CD8-positive, alpha-beta memory T cell (primary cell): Measurements from ENCODE around the gene MICAL3. TPM values are rescaled to one million over a fixed set of nuclear protein-coding genes. Genes with fewer than 3 reads are reported as not detected.

Source experiments
- CTCF ChIA-PET: fragments of 350-600 bp; sonication (Branson Sonifier 250); formaldehyde crosslinking; loops from one replicate; lab custom pipeline; 2021; ENCODE audit warnings: antibody characterized with exemption; lab: Charles Lee
- POLR2A ChIA-PET: fragments of 350-600 bp; sonication (Branson Sonifier 250); formaldehyde crosslinking; loops from one replicate; lab custom pipeline; 2021; ENCODE audit warnings: antibody characterized with exemption; lab: Charles Lee
- DNase-seq, 5 donors: peaks; one replicate each; pipeline versions ENCODE4 v3.0.0 to v3.0.0-alpha.2; 2020 to 2022; ENCODE audit warnings: mixed read lengths in 1 of 5
- H3K27ac ChIP-seq: one replicate; pipeline ENCODE4 v1.7.0; 2013; ENCODE audit warnings: low read depth, mild to moderate bottlenecking, low read length, moderate library complexity
- H3K27me3 ChIP-seq: 2 replicates; pipeline ENCODE4 v1.7.0; 2013; ENCODE audit warnings: low read length, mild to moderate bottlenecking; ENCODE audit not compliant: insufficient read depth, poor library complexity, severe bottlenecking
- H3K36me3 ChIP-seq: 2 replicates; pipeline ENCODE4 v1.7.0; 2013; ENCODE audit warnings: mild to moderate bottlenecking, low read length, moderate library complexity; ENCODE audit not compliant: insufficient read depth
- H3K4me1 ChIP-seq: 2 replicates; pipeline ENCODE4 v1.7.0; 2013; ENCODE audit warnings: mild to moderate bottlenecking, low read length, moderate library complexity; ENCODE audit not compliant: insufficient read depth
- H3K4me3 ChIP-seq: 2 replicates; pipeline ENCODE4 v1.7.0; 2013; ENCODE audit warnings: mild to moderate bottlenecking, low read length
- H3K9me3 ChIP-seq: 2 replicates; pipeline ENCODE4 v1.7.0; 2013; ENCODE audit warnings: mild to moderate bottlenecking, low read length
- H3K27ac Mint-ChIP-seq, 8 donors: one replicate each; pipeline ENCODE4 v1.8.0; 2020 to 2021; ENCODE audit warnings: mixed read lengths in 8 of 8, mild to moderate bottlenecking in 6 of 8, inconsistent platforms in 3 of 8, moderate library complexity in 3 of 8
- H3K27me3 Mint-ChIP-seq, 2 donors: one replicate each; pipeline ENCODE4 v1.8.0; 2020 to 2021; ENCODE audit warnings: mixed read lengths in 2 of 2, mild to moderate bottlenecking in 1 of 2, moderate library complexity in 1 of 2
- H3K36me3 Mint-ChIP-seq, 3 donors: one replicate each; pipeline ENCODE4 v1.8.0; 2020 to 2021; ENCODE audit warnings: mixed read lengths in 3 of 3, inconsistent platforms in 1 of 3, mild to moderate bottlenecking in 1 of 3
- H3K4me1 Mint-ChIP-seq, 3 donors: one replicate each; pipeline ENCODE4 v1.8.0; 2020 to 2021; ENCODE audit warnings: mixed read lengths in 3 of 3, inconsistent platforms in 1 of 3, mild to moderate bottlenecking in 1 of 3
- H3K4me3 Mint-ChIP-seq, 7 donors: one replicate each; pipeline ENCODE4 v1.8.0; 2020 to 2021; ENCODE audit warnings: mixed read lengths in 7 of 7, mild to moderate bottlenecking in 6 of 7, moderate library complexity in 4 of 7, inconsistent platforms in 2 of 7
- H3K9me3 Mint-ChIP-seq, 5 donors: one replicate each; pipeline ENCODE4 v1.8.0; 2020 to 2022; ENCODE audit warnings: mixed read lengths in 5 of 5, mild to moderate bottlenecking in 3 of 5, moderate library complexity in 2 of 5, inconsistent platforms in 1 of 5
- polyA plus RNA-seq: library from polyadenylated mRNA; unstranded; fragments of 300-500 nt; fragmentation: Illumina TruSeq; gene quantifications from one replicate; pipeline ENCODE4 v1.2.3, GENCODE V29; 2021
- total RNA-seq, 2 experiments: library from RNA; stranded (reverse); gene quantifications; one replicate each; pipeline ENCODE4 v1.2.3, GENCODE V29; 2021

Gene MICAL3
- total and polyA plus RNA-seq, 3 experiments from 2014 or later = 1.7 to 51.9 (median 51.7) TPM

DNA sequence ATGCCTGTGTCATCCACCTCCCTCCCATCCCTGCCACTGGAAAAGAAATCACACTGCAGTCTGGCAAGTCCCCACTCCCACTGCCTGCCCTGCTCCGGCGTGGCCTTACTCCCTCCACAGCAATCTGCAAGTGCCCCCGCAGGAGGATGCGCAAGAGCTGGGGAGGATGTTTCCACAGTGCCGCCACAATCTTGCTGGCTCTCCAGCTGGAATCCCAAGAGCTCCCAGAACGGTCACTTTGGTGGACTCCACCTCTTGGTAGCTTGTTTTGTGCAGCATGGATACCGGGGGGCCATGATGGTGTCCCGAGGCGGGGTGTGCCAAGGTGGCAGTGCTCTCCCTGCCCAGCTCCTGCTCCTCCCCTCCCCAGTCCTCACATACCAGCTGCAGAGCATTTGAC is 76.3 kb downstream of the MICAL3 start:
- ChIA-PET POLR2A (no interaction called here), CTCF (no interaction called here)
- H3K4me3 Mint-ChIP-seq = no peak overlapping the region
- no peaks in the 10 kb centered on the region for H3K4me1 ChIP-seq
- peak in 1 of 5 donors; percentile 8 for DNase-seq
- no peak overlapping the region for H3K27ac ChIP-seq
- no peaks in the 10 kb centered on the region for H3K27me3 ChIP-seq
- H3K4me1 Mint-ChIP-seq = peaks cover 7 to 56% (median 24%) of the 10 kb centered on the region in 3 donors
- no peaks in the 10 kb centered on the region for H3K27me3 Mint-ChIP-seq
- no peaks in the 10 kb centered on the region for H3K9me3 ChIP-seq
- H3K9me3 Mint-ChIP-seq = peaks cover 0 to 2% (median 0%) of the 10 kb centered on the region in 5 donors
- H3K27ac Mint-ChIP-seq = no peak overlapping the region
- H3K36me3 ChIP-seq = no peaks in the 10 kb centered on the region
- peaks cover 0 to 2% (median 0%) of the 10 kb centered on the region in 3 donors for H3K36me3 Mint-ChIP-seq
- H3K4me3 ChIP-seq = no peak overlapping the region

DNA sequence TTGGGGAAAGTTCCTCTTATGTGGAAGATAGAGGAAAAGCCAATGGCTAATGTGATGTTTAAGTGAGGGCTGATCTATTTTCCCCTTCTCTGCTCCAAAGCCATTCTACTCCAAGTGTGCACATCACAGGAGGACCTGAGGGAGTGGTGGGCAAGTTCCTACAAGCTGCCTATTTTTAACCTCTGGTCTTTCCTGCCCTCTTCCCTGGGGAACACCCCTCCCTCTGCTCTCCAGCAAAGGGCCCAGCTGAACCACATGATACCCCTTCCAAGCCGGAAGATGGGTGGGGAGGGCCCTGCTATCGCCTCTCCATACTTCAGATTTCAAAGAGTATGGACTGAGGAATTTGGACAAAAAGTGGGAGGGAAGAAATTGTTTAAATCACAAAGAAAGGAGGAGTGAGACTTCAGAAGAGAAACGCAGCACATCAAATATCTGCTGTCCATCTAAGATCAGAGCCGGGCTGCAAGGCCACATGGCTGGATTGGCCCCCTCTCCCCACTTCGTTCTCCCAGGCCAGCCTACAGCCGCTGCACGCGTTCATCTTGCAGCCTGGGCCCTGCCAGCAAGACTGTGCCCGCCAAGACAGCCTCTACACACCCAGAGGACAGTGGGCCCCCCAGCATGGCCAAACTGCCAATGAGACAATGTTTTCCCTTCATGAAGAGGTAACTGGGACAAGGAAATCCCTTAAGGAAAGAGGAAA is 77.5 kb downstream of the MICAL3 start:
- Mint-ChIP-seq H3K4me3 (no peak overlapping the region), H3K36me3 (peaks cover 0 to 3% (median 2%) of the 10 kb centered on the region in 3 donors), H3K27me3 (no peaks in the 10 kb centered on the region), H3K27ac (no peak overlapping the region), H3K4me1 (peaks cover 7 to 67% (median 30%) of the 10 kb centered on the region in 3 donors), H3K9me3 (no peaks in the 10 kb centered on the region)
- Histone ChIP-seq H3K4me1 (no peaks in the 10 kb centered on the region), H3K27ac (no peak overlapping the region), H3K36me3 (no peaks in the 10 kb centered on the region), H3K4me3 (no peak overlapping the region), H3K9me3 (no peaks in the 10 kb centered on the region), H3K27me3 (no peaks in the 10 kb centered on the region)
- DNase-seq = no peak
- ChIA-PET CTCF (no interaction called here), POLR2A (no interaction called here)

DNA sequence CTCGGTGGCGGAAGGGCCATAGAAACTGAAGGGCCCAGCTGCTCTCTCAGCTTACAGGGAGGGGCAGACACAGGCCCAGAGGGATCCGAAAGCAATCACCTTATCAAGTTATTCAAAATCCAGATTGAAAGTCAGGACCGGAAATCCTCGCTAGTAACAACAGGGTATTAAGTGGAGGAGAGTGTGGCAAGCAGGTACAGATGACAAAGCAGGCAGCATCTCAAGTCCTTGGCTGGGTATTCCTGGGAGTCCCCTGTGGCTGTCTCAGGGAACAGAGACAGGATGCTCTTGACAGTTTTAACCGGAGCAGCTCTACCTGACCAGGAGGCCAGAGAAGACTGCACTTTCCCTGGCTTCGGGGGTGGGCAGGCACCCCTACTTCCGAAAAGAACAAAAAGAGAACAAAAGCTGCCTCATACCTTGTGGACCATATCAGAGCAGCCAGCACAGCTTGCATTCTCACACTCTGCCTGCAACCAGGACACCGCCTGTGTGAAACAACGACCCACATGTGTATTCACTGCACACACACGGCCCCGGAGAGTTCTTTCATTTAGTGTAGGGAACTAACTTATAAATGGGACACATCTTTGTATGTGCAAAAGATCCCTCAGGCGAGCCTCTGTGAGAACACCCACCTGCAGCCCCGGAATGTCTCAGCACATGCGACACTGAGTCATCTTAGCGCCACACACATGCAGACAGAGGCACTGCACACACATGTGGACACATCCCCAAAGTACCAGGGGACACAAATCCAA is 78.3 kb downstream of the MICAL3 start:
- no peaks in the 10 kb centered on the region for H3K9me3 Mint-ChIP-seq
- H3K27me3 ChIP-seq = no peaks in the 10 kb centered on the region
- H3K27ac ChIP-seq = no peak overlapping the region
- H3K27ac Mint-ChIP-seq = no peak overlapping the region
- POLR2A ChIA-PET = no interaction called here
- H3K36me3 Mint-ChIP-seq = peaks cover 0 to 3% (median 2%) of the 10 kb centered on the region in 3 donors
- H3K27me3 Mint-ChIP-seq = no peaks in the 10 kb centered on the region
- no peaks in the 10 kb centered on the region for H3K4me1 ChIP-seq
- no peak overlapping the region for H3K4me3 ChIP-seq
- no peak for DNase-seq
- CTCF ChIA-PET = no interaction called here
- peaks cover 6 to 69% (median 31%) of the 10 kb centered on the region in 3 donors for H3K4me1 Mint-ChIP-seq
- H3K9me3 ChIP-seq = no peaks in the 10 kb centered on the region
- no peaks in the 10 kb centered on the region for H3K36me3 ChIP-seq
- H3K4me3 Mint-ChIP-seq = no peak overlapping the region

DNA sequence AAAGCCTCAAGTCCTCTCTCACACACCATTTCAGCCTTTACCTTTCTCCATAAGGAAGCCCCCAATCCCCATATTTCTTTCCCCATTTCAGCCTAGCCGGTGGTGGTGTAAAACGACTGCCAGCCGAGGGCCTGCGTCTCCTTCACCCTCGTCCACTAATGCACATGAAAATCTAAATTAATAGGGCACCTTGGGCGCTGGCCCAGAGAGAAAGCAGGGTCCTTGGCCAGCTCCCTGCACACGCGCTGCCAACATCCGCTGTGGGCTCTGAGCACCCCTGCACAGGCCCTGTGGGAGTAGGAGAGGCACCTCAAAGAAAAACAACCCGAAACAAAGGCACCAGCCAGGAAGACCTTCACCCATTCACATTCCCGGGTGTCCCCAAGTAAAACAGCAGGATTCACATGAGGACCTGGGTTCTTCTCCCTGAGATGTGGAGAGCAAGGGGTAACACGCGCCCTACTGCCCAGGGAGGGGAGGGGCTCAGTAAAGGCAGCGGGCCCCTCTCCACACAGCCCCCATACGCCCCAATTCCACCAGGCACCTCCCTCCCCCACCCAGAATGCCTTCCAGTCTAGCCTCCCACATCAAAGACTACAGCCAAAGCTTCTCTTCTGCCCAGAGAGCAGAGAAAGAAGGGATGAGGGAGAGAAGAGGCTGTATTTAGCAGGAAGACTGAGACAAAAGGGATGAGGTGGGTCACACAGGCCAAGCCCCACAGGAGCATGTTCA is 79.0 kb downstream of the MICAL3 start:
- no peaks in the 10 kb centered on the region for H3K27me3 Mint-ChIP-seq
- peaks cover 0 to 3% (median 2%) of the 10 kb centered on the region in 3 donors for H3K36me3 Mint-ChIP-seq
- POLR2A ChIA-PET = no interaction called here
- no peaks in the 10 kb centered on the region for H3K9me3 Mint-ChIP-seq
- DNase-seq = no peak
- CTCF ChIA-PET = no interaction called here
- H3K4me3 Mint-ChIP-seq = no peak overlapping the region
- Histone ChIP-seq H3K9me3 (no peaks in the 10 kb centered on the region), H3K36me3 (no peaks in the 10 kb centered on the region), H3K4me3 (no peak overlapping the region), H3K27ac (no peak overlapping the region), H3K4me1 (no peaks in the 10 kb centered on the region), H3K27me3 (no peaks in the 10 kb centered on the region)
- H3K27ac Mint-ChIP-seq = no peak overlapping the region
- peaks cover 10 to 70% (median 34%) of the 10 kb centered on the region in 3 donors for H3K4me1 Mint-ChIP-seq

DNA sequence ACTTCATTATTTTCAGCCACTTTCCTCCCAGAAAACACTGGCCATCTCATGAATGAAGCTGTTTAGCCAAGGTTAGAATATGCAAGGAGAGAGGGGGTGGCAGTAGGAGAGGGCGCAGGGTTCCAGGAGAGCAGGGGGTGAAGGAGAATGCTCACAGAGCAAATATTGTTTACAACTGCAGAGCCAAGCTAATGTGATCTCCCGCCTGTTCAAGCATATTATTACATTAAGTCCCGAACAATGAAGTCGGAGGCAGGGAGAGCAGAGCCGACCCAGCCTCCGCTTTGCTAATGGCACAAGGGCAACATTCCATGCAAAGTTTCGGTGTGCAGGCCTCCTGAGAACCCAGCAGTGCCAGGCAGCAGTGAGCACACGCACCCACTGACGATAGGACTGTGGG is 80.1 kb downstream of the MICAL3 start:
- Histone ChIP-seq H3K9me3 (no peaks in the 10 kb centered on the region), H3K27me3 (no peaks in the 10 kb centered on the region), H3K27ac (no peak overlapping the region), H3K4me3 (no peak overlapping the region), H3K36me3 (no peaks in the 10 kb centered on the region), H3K4me1 (no peaks in the 10 kb centered on the region)
- H3K27me3 Mint-ChIP-seq = no peaks in the 10 kb centered on the region
- ChIA-PET POLR2A (no interaction called here), CTCF (interaction anchor here (1.5 kb wide), 1 partner anchor 14 kb away, joined by 3 read pairs; no protein-coding TSS in a partner anchor)
- H3K27ac Mint-ChIP-seq = no peak overlapping the region
- H3K36me3 Mint-ChIP-seq = peaks cover 0 to 3% (median 0%) of the 10 kb centered on the region in 3 donors
- peaks cover 7 to 71% (median 31%) of the 10 kb centered on the region in 3 donors for H3K4me1 Mint-ChIP-seq
- H3K4me3 Mint-ChIP-seq = peak overlapping the region in 1 of 7 donors; percentile 75
- H3K9me3 Mint-ChIP-seq = no peaks in the 10 kb centered on the region
- no peak for DNase-seq

DNA sequence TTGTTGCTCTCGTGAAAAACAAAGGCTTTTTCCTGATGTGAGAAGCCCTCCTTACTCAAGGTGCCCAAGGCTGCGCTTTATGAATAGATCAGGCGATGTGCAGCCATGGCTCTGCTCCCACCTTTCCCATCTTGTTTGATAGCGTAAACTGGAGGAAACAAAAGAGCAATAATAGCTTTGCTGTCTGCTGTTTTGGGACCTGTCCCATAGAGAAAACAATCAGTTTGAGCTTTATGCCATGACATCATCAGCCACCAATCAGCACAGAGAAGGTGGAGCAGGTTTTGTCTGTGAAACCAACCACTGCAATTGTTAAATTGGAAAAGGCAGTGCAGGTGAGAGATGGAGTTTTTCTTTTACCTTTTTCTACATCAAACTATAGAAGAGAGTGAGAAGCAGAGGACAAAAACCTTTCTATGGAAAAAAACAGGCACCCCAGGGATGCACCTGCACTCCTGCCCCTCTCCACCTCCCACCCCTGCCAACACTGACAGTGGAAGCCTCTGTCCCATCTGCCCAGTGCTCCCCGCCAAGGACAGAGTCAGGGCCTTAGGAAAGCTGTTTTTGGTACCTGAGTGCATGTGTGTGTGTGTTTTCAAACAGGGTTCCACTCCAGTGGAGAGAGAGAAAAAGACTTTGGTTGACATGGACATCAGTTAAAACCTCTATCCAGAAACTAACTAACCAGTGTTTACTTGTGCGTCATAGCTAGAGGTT is 80.7 kb downstream of the MICAL3 start:
- Mint-ChIP-seq H3K27ac (peak overlapping the region in 1 of 8 donors; percentile 13), H3K4me3 (no peak overlapping the region), H3K4me1 (peaks cover 7 to 74% (median 31%) of the 10 kb centered on the region in 3 donors), H3K27me3 (no peaks in the 10 kb centered on the region), H3K9me3 (no peaks in the 10 kb centered on the region), H3K36me3 (peaks cover 0 to 3% (median 0%) of the 10 kb centered on the region in 3 donors)
- Histone ChIP-seq H3K36me3 (no peaks in the 10 kb centered on the region), H3K9me3 (no peaks in the 10 kb centered on the region), H3K4me3 (no peak overlapping the region), H3K4me1 (no peaks in the 10 kb centered on the region), H3K27ac (no peak overlapping the region), H3K27me3 (no peaks in the 10 kb centered on the region)
- no peak for DNase-seq
- POLR2A ChIA-PET = no interaction called here
- CTCF ChIA-PET = interaction anchor here (1.5 kb wide), 1 partner anchor 13 kb away, joined by 3 read pairs; no protein-coding TSS in a partner anchor

DNA sequence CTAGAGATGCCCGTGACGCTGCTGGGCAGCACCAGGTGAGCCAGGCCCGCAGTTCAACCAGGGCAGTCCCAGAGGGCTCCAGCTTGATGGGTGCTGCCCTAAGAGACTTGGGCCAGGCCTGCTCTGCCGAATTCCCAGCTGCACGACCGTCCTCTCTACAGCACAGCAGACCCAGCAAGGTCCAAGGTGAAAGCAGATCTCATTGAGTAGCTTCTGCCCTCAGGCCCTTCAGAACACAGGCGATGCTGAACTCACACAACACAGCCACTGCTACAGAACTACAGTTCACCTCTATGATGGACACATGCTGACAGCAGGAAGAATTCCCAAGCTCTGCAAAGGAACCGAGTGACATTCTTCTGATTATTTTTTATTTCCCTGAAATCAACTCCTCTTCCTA is 81.6 kb downstream of the MICAL3 start:
- Histone ChIP-seq H3K36me3 (no peaks in the 10 kb centered on the region), H3K27ac (no peak overlapping the region), H3K27me3 (no peaks in the 10 kb centered on the region), H3K4me1 (no peaks in the 10 kb centered on the region), H3K9me3 (no peaks in the 10 kb centered on the region), H3K4me3 (no peak overlapping the region)
- peaks cover 0 to 3% (median 0%) of the 10 kb centered on the region in 3 donors for H3K36me3 Mint-ChIP-seq
- H3K4me3 Mint-ChIP-seq = no peak overlapping the region
- no peak for DNase-seq
- H3K27me3 Mint-ChIP-seq = no peaks in the 10 kb centered on the region
- H3K27ac Mint-ChIP-seq = peak overlapping the region in 2 of 8 donors; percentile 12 to 25
- H3K9me3 Mint-ChIP-seq = no peaks in the 10 kb centered on the region
- CTCF ChIA-PET = no interaction called here
- POLR2A ChIA-PET = no interaction called here
- H3K4me1 Mint-ChIP-seq = peaks cover 7 to 74% (median 31%) of the 10 kb centered on the region in 3 donors
